GM19467 (cell line): ENCODE measurements around the gene TTBK2.

Source experiments
- ATAC-seq: cut with Tn5 transposase; IDR thresholded peaks from one replicate; pipeline ENCODE4 v1.9.1; 2021; ENCODE audit warnings: mild to moderate bottlenecking, moderate library complexity; ENCODE audit not compliant: unreplicated experiment

The TTBK2 gene

GRCh38 chr15:42696626-42697025 is 224.0 kb downstream of the TTBK2 start:
- ATAC-seq: no peak

GRCh38 chr15:42695527-42696071 is 225.0 kb downstream of the TTBK2 start:
- no peak for ATAC-seq

DNA sequence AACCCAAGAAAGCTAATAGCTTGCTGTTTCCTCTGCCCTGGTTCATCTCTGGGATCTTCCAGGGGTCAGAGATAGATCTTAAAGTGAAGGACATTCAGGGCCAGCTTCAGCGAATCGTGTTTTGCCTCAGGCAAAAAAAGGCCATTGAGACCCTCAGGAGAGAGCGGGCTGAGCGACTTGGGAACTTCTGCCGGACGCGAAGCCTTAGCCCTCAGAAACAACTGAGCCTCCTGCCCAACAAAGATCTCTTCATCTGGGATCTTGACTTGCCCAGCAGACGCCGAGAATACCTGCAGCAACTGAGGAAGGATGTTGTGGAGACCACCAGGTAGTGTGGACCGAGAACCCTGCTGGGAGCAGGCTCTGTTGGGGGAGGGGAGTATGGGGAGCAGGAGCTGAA is 226.2 kb downstream of the TTBK2 start:
- ATAC-seq: no peak

DNA sequence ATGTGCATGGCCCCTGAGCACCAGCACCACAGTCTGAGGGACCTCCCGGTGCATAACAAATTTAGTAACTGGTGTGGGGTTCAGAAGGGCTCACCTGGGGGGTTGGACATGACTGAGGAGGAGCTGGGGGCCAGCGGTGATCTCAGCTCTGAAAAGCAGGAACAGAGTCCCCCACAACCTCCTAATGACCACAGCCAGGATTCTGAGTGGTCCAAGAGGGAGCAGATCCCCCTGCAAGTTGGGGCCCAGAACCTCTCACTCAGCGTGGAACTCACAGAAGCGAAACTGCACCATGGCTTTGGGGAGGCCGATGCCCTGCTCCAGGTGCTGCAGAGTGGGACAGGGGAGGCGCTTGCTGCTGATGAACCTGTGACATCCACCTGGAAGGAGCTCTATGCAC is 226.6 kb downstream of the TTBK2 start:
- ATAC-seq: no peak

DNA sequence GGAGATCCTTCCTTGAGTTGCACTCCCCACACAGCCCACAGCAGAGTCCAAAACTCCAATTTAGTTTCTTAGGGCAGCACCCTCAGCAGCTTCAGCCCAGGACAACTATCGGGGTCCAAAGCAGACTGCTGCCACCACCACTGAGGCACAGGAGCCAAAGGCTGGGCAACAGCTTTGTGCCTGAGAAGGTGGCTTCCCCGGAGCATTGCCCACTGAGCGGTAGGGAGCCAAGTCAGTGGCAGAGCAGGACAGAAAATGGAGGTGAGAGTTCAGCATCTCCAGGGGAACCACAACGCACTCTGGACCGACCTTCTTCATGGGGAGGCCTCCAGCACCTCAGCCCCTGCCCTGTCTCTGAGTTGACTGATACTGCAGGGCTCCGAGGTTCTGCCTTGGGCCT is 227.1 kb downstream of the TTBK2 start:
- ATAC-seq: no peak

- ATAC-seq: no peak
Measured at GRCh38 chr15:42692997-42693396, 227.6 kb downstream of the TTBK2 start.

DNA sequence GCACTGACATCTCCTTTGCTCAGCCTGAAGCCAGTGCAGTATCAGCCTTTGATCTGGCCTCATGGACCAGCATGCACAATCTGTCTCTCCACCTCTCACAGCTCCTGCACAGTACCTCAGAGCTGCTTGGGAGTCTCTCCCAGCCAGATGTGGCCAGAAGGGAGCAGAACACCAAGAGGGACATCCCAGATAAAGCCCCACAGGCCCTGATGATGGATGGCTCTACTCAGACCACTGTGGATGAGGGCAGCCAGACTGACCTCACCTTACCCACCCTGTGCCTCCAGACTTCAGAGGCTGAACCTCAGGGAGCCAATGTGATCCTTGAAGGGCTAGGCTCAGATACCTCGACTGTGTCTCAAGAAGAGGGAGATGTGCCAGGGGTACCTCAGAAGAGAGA is 228.0 kb downstream of the TTBK2 start:
- ATAC-seq: no peak

DNA sequence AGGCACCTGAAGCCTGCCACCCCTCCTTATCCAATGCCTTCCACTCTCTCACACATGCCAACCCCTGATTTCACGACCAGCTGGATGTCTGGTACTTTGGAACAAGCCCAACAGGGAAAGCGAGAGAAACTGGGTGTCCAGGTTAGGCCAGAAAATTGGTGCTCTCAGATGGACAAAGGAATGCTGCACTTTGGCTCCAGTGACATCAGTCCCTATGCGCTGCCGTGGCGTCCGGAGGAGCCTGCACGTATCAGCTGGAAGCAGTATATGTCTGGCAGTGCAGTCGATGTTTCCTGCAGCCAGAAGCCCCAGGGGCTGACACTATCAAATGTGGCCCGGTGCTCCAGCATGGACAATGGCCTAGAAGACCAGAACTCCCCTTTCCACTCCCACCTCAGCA is 228.8 kb downstream of the TTBK2 start:
- no peak for ATAC-seq

DNA sequence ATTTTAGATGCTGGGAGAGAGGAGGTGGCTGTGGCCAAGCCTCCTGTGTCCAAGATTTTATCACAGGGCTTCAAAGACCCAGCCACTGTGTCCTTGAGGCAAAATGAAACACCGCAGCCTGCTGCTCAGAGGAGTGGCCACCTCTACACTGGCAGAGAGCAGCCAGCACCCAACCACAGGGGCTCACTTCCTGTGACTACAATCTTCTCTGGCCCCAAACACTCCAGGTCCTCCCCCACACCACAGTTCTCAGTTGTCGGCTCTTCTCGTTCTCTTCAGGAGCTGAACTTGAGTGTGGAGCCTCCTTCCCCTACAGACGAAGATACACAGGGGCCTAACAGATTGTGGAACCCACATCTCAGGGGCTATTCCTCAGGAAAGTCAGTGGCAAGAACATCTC is 229.3 kb downstream of the TTBK2 start:
- ATAC-seq: no peak
